NB4 (cell line): ENCODE measurements around the gene ZBTB43.
"Not testable (repeated sequence)": the region's sequence is repeated elsewhere in the genome, so short reads cannot be mapped to it uniquely, and the experiment has no call there.

ENCODE experiments used
- DNase-seq: peaks from one replicate; pipeline ENCODE4 v3.0.0; 2010; ENCODE audit warnings: low read depth
- H3K4me3 ChIP-seq: one replicate; pipeline ENCODE4 v1.5.1; 2011; ENCODE audit warnings: mild to moderate bottlenecking, low read depth, low read length, moderate library complexity
- CTCF ChIP-seq: IDR thresholded peaks from one replicate; pipeline ENCODE4 v1.5.1; 2012; ENCODE audit warnings: low read depth, low read length
- MAX ChIP-seq: IDR thresholded peaks from 2 replicates; pipeline ENCODE4 v1.6.1; 2011; ENCODE audit warnings: low read depth, low read length
- MYC ChIP-seq: IDR thresholded peaks from 2 replicates; pipeline ENCODE4 v1.6.1; 2011; ENCODE audit warnings: low read depth, low read length
- POLR2A ChIP-seq: IDR thresholded peaks from 2 replicates; pipeline ENCODE4 v1.6.1; 2011; ENCODE audit warnings: mild to moderate bottlenecking; ENCODE audit not compliant: insufficient read length; ENCODE audit errors: extremely low read depth

ZBTB43 gene

GRCh38 chr9:126784401-126784800 is 20.4 kb upstream of the ZBTB43 start:
- no peak overlapping the region for H3K4me3 ChIP-seq
- TF ChIP-seq MAX: no peak
- no peak for TF ChIP-seq MYC
- TF ChIP-seq POLR2A: no peak
- no peak for TF ChIP-seq CTCF
- no peak for DNase-seq

- not testable (repeated sequence) for H3K4me3 ChIP-seq, DNase-seq
These were observed 20.0 kb upstream of the ZBTB43 start for GRCh38 chr9:126784841-126785240.

GRCh38 chr9:126788046-126788445 is 16.8 kb upstream of the ZBTB43 start:
- no peak overlapping the region for H3K4me3 ChIP-seq
- DNase-seq: no peak
- TF ChIP-seq POLR2A: no peak

- TF ChIP-seq MYC (no peak), MAX (no peak), CTCF (no peak), POLR2A (no peak)
- no peak overlapping the region for H3K4me3 ChIP-seq
- DNase-seq: peak; percentile 10
These were observed 16.0 kb upstream of the ZBTB43 start for GRCh38 chr9:126788634-126789349.

GRCh38 chr9:126790561-126790960 is 14.3 kb upstream of the ZBTB43 start:
- no peak overlapping the region for H3K4me3 ChIP-seq
- TF ChIP-seq CTCF (no peak), MYC (no peak), MAX (no peak), POLR2A (no peak)
- no peak for DNase-seq

GRCh38 chr9:126791406-126792230 is 13.2 kb upstream of the ZBTB43 start:
- no peak for DNase-seq
- no peak for TF ChIP-seq MYC
- no peak overlapping the region for H3K4me3 ChIP-seq

GRCh38 chr9:126793686-126794417 is 11.0 kb upstream of the ZBTB43 start:
- no peak overlapping the region for H3K4me3 ChIP-seq
- TF ChIP-seq CTCF (no peak), POLR2A (no peak), MAX (no peak), MYC (no peak)
- DNase-seq: no peak
